WI38 (cell line): ENCODE measurements around the gene IGSF21.

Source experiments
- H3K4me3 ChIP-seq: 2 replicates; pipeline ENCODE4 v1.5.1; 2011; ENCODE audit warnings: low read depth, mild to moderate bottlenecking, control low read depth, low read length
- TF ChIP-seq, protein P1 (sequence below): IDR thresholded peaks from 2 replicates; pipeline ENCODE4 v1.5.1; 2012; ENCODE audit warnings: low read depth, mild to moderate bottlenecking, control low read depth, low read length

The IGSF21 gene

DNA sequence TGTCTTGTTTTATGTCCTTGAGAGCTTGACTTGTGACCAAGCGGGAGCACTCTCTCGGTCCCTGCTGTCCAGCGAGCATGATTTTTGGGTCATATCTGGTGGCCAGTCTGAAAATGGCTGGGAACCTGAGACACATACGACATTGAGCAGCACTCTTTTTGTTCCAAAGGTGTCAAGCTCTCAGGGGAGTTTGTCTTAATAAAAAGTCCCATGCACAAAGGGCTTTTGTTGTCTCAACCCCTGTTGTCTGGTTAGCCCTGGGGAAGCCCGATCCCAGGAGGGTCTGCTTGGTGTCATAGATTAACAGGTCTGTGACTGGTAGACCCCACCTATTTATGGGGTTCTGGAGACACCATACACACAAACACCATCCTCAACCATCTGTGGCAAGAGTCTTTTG lies 315.4 kb downstream of the IGSF21 start:
- H3K4me3 ChIP-seq: no peak overlapping the region
- TF ChIP-seq, protein P1, sequence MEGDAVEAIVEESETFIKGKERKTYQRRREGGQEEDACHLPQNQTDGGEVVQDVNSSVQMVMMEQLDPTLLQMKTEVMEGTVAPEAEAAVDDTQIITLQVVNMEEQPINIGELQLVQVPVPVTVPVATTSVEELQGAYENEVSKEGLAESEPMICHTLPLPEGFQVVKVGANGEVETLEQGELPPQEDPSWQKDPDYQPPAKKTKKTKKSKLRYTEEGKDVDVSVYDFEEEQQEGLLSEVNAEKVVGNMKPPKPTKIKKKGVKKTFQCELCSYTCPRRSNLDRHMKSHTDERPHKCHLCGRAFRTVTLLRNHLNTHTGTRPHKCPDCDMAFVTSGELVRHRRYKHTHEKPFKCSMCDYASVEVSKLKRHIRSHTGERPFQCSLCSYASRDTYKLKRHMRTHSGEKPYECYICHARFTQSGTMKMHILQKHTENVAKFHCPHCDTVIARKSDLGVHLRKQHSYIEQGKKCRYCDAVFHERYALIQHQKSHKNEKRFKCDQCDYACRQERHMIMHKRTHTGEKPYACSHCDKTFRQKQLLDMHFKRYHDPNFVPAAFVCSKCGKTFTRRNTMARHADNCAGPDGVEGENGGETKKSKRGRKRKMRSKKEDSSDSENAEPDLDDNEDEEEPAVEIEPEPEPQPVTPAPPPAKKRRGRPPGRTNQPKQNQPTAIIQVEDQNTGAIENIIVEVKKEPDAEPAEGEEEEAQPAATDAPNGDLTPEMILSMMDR: no peak

DNA sequence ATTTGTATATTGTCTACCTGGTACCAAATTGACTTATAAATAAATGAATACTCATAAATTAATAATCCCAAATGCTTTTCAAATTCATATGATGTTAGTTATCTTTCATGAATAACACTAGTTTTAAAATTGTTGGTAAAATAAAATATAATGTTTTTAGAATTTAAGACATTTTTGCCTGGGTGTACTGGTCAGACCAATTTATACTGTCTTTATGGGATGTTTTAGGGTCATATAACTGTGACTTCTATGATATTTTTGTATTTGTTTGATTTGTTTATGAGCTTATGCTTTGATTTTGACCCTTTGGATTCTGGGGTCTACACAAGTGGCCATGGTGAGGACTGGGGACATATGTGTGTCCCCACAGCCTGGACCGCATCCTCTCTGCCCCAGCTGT lies 319.0 kb downstream of the IGSF21 start:
- no peak overlapping the region for H3K4me3 ChIP-seq
- TF ChIP-seq, protein P1: no peak
